Gastroesophageal sphincter (tissue), 3 donors: ENCODE results near the gene MIS18A.

Experiments
- CTCF ChIP-seq, 4 experiments: fragments of 200-600 bp in 2 of 4; fragments of 450-650 bp in 2 of 4; sonication (generic) in 1 of 4; IDR thresholded peaks; one replicate each; pipeline ENCODE4 v1.5.1; 2017 to 2019; ENCODE audit warnings: antibody characterized with exemption in 4 of 4, mild to moderate bottlenecking in 2 of 4, moderate library complexity in 2 of 4
- EP300 ChIP-seq: sonication (generic); formaldehyde crosslinking; IDR thresholded peaks from one replicate; pipeline ENCODE4 v1.6.1; 2017; ENCODE audit warnings: antibody characterized with exemption, mild to moderate bottlenecking
- POLR2A ChIP-seq, 2 donors: fragments of 450-650 bp; IDR thresholded peaks; one replicate each; pipeline ENCODE4 v1.6.1; 2017; ENCODE audit warnings: antibody characterized with exemption in 2 of 2, mild to moderate bottlenecking in 2 of 2, moderate library complexity in 1 of 2

- TF ChIP-seq POLR2A (IDR thresholded peaks at IDR 0.05): no peak
- no peak for TF ChIP-seq CTCF (IDR thresholded peaks at IDR 0.05)
- no peak for TF ChIP-seq EP300
Observed at GRCh38 chr21:32320059-32320458, 41.2 kb upstream of the MIS18A start.
